RWPE2 (cell line): ENCODE data around the gene SUPT16H.
A peak's percentile ranks its signal among the peaks of the same experiment; 100 is the strongest.

Experiments used
- ATAC-seq: fragments of 200-7000 bp; cut with Tn5 transposase; 3 replicates; pipeline ENCODE4 v1.9.1; 2021; ENCODE audit warnings: low read depth
- DNase-seq: peaks from one replicate; pipeline ENCODE4 v3.0.0-alpha.2; 2020; ENCODE audit warnings: low spot score
- H3K27ac ChIP-seq: fragments of 450-650 bp; 2 replicates; pipeline ENCODE4 v1.5.1; 2017; ENCODE audit warnings: mild to moderate bottlenecking; ENCODE audit not compliant: poor library complexity, severe bottlenecking
- H3K27me3 ChIP-seq: fragments of 250-450 bp; sonication (Bioruptor Pico); 2 replicates; pipeline ENCODE4 v1.5.1; 2021; ENCODE audit warnings: mild to moderate bottlenecking, moderate library complexity; ENCODE audit not compliant: insufficient read depth, poor library complexity, severe bottlenecking
- H3K36me3 ChIP-seq: fragments of 250-450 bp; sonication (Bioruptor Pico); 2 replicates; pipeline ENCODE4 v1.5.1; 2020; ENCODE audit warnings: low read depth, mild to moderate bottlenecking, moderate library complexity
- H3K4me1 ChIP-seq: fragments of 250-450 bp; sonication (Bioruptor Pico); 2 replicates; pipeline ENCODE4 v1.5.1; 2021; ENCODE audit warnings: mild to moderate bottlenecking, moderate library complexity; ENCODE audit not compliant: insufficient read depth, poor library complexity, severe bottlenecking
- H3K4me3 ChIP-seq: fragments of 250-450 bp; sonication (Bioruptor Pico); 2 replicates; pipeline ENCODE4 v1.5.1; 2021; ENCODE audit warnings: mild to moderate bottlenecking, moderate library complexity; ENCODE audit not compliant: severe bottlenecking
- H3K9me3 ChIP-seq: fragments of 250-450 bp; sonication (Bioruptor Pico); 2 replicates; pipeline ENCODE4 v1.5.1; 2021; ENCODE audit warnings: mild to moderate bottlenecking, moderate library complexity; ENCODE audit not compliant: severe bottlenecking
- TF ChIP-seq, protein P1 (sequence below): fragments of 450-650 bp; IDR thresholded peaks from one replicate; pipeline ENCODE4 v1.5.1; 2017; ENCODE audit warnings: mild to moderate bottlenecking, moderate library complexity; ENCODE audit not compliant: poor library complexity, severe bottlenecking

SUPT16H gene

DNA sequence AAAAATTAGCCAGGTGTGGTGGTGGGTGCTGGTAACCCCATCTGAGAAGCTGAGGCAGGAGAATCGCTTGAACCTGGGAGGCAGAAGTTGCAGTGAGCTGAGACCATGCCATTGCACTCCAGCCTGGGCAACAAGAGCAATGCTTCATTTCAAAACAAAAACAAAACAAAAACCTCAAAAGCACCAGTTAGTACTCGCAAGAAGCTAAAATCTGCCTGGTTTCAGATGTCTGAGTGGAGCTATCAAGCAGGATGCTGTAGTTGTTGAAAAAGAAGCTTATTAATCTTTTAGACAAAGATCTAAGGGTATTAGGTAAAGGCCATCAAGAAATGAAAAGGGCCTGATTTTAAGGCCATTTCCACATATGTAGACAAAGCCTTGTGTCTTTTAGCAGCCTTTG, 50.9 kb downstream of the SUPT16H start:
- TF ChIP-seq, protein P1, sequence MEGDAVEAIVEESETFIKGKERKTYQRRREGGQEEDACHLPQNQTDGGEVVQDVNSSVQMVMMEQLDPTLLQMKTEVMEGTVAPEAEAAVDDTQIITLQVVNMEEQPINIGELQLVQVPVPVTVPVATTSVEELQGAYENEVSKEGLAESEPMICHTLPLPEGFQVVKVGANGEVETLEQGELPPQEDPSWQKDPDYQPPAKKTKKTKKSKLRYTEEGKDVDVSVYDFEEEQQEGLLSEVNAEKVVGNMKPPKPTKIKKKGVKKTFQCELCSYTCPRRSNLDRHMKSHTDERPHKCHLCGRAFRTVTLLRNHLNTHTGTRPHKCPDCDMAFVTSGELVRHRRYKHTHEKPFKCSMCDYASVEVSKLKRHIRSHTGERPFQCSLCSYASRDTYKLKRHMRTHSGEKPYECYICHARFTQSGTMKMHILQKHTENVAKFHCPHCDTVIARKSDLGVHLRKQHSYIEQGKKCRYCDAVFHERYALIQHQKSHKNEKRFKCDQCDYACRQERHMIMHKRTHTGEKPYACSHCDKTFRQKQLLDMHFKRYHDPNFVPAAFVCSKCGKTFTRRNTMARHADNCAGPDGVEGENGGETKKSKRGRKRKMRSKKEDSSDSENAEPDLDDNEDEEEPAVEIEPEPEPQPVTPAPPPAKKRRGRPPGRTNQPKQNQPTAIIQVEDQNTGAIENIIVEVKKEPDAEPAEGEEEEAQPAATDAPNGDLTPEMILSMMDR, result no peak

DNA sequence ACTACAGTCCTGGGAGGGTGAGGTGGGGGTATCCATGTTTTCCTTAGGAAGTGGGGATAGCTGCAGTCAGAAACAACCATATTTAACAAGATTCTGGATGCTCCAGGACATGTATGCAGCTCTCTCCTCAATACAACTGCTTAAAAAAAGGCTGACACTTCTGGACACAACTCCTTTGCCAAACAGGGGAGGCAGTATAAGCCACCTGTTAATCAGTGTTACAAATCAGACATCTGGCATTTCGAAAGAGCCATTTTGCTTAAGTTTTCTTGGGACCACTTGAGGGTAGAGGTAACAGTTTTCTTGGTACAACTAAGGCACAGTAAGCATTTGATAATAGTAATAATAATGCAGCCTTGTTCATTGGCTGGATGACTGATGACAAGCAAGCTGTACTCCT, 56.8 kb downstream of the SUPT16H start:
- ATAC-seq, result no peak

More for the DNA sequence above, 50.9 kb downstream of the SUPT16H start:
- Histone ChIP-seq H3K9me3 (no peaks in the 10 kb centered on the region), H3K27ac (no peak overlapping the region), H3K4me3 (no peak overlapping the region), H3K4me1 (no peaks in the 10 kb centered on the region), H3K27me3 (no peaks in the 10 kb centered on the region), H3K36me3 (no peaks in the 10 kb centered on the region)
- DNase-seq (no peak), ATAC-seq (no peak)

DNA sequence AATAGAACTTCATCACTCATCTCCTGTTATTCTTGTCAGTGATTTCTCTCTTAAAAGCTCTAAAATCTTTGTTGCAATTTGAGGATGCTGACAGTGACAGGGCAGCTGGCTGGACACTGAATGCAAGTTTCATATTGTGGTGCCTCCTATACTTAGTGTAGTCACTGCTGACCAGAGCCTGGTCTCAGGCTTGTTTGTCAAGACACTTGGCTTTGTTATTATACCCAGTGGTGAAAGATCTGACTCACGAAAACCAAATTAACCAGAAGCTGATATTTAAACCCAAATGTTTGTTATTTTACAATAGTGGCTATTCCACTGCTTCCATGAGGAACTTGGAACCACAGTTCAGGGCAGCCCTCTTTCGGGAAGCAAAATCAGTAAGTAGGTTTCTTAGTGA, 61.1 kb downstream of the SUPT16H start:
- no peaks in the 10 kb centered on the region for H3K4me1 ChIP-seq
- no peak for DNase-seq
- H3K27me3 ChIP-seq, result peaks cover 4% of the 10 kb centered on the region
- H3K36me3 ChIP-seq, result no peaks in the 10 kb centered on the region
- TF ChIP-seq, protein P1, result no peak
- H3K4me3 ChIP-seq, result no peak overlapping the region
- no peak overlapping the region for H3K27ac ChIP-seq
- no peak for ATAC-seq
- H3K9me3 ChIP-seq, result no peaks in the 10 kb centered on the region

More for the DNA sequence above, 56.8 kb downstream of the SUPT16H start:
- Histone ChIP-seq H3K9me3 (no peaks in the 10 kb centered on the region), H3K4me3 (no peak overlapping the region), H3K4me1 (no peaks in the 10 kb centered on the region), H3K36me3 (no peaks in the 10 kb centered on the region), H3K27me3 (peaks cover 4% of the 10 kb centered on the region), H3K27ac (no peak overlapping the region)
- TF ChIP-seq, protein P1, result no peak
- DNase-seq, result no peak

DNA sequence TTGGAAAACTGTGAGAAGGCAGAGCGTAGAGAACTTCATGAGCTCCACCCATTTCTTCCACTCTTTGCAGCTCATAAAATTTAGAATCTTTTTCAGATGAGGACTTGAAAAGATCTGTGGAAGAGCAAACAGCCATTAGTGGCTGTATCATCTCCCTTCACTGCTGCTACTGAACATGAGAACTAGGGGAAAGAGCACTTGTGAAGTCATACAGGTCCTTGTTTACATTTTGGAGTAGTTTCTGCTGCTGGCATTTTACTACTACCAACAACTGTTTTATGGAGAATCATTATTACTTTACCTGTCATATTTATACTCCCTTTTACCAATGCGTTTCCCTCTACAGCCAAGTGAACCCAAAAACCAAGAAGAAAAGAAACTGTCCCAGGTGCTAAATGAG, 62.9 kb downstream of the SUPT16H start:
- Histone ChIP-seq H3K27me3 (peaks cover 4% of the 10 kb centered on the region), H3K9me3 (no peaks in the 10 kb centered on the region), H3K4me1 (no peaks in the 10 kb centered on the region), H3K27ac (no peak overlapping the region), H3K36me3 (no peaks in the 10 kb centered on the region), H3K4me3 (no peak overlapping the region)
- TF ChIP-seq, protein P1, result no peak
- no peak for DNase-seq
- ATAC-seq, result no peak

- Histone ChIP-seq H3K4me3 (no peak overlapping the region), H3K27ac (no peak overlapping the region), H3K4me1 (no peaks in the 10 kb centered on the region), H3K9me3 (no peaks in the 10 kb centered on the region), H3K36me3 (no peaks in the 10 kb centered on the region), H3K27me3 (no peaks in the 10 kb centered on the region)
- ATAC-seq (peak; percentile 27; the same call in 1 of the 3 replicates), DNase-seq (no peak)
- TF ChIP-seq, protein P1, result no peak
Observed at GRCh38 chr14:21317398-21317797, 66.4 kb downstream of the SUPT16H start.
